ENCODE results near the gene MPZ.

GRCh38 chr1:161351482-161351881, 41.7 kb upstream of the MPZ start:
- TF ChIP-seq, protein P1, sequence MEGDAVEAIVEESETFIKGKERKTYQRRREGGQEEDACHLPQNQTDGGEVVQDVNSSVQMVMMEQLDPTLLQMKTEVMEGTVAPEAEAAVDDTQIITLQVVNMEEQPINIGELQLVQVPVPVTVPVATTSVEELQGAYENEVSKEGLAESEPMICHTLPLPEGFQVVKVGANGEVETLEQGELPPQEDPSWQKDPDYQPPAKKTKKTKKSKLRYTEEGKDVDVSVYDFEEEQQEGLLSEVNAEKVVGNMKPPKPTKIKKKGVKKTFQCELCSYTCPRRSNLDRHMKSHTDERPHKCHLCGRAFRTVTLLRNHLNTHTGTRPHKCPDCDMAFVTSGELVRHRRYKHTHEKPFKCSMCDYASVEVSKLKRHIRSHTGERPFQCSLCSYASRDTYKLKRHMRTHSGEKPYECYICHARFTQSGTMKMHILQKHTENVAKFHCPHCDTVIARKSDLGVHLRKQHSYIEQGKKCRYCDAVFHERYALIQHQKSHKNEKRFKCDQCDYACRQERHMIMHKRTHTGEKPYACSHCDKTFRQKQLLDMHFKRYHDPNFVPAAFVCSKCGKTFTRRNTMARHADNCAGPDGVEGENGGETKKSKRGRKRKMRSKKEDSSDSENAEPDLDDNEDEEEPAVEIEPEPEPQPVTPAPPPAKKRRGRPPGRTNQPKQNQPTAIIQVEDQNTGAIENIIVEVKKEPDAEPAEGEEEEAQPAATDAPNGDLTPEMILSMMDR (IDR thresholded peaks at IDR 0.05; ENCODE audit: poor library complexity, severe bottlenecking): no peak
- TF ChIP-seq RAD21 (conservative IDR thresholded peaks at IDR 0.05): no peak
- no peak for TF ChIP-seq SMC3 (conservative IDR thresholded peaks at IDR 0.05; ENCODE audit: poor library complexity)
- no peak for TF ChIP-seq EZH2 (IDR thresholded peaks at IDR 0.05; ENCODE audit: borderline replicate concordance, insufficient read depth, low read length, poor library complexity, severe bottlenecking)
- TF ChIP-seq EP300 (conservative IDR thresholded peaks at IDR 0.05; ENCODE audit: poor library complexity, severe bottlenecking): no peak
- TF ChIP-seq, protein P2, sequence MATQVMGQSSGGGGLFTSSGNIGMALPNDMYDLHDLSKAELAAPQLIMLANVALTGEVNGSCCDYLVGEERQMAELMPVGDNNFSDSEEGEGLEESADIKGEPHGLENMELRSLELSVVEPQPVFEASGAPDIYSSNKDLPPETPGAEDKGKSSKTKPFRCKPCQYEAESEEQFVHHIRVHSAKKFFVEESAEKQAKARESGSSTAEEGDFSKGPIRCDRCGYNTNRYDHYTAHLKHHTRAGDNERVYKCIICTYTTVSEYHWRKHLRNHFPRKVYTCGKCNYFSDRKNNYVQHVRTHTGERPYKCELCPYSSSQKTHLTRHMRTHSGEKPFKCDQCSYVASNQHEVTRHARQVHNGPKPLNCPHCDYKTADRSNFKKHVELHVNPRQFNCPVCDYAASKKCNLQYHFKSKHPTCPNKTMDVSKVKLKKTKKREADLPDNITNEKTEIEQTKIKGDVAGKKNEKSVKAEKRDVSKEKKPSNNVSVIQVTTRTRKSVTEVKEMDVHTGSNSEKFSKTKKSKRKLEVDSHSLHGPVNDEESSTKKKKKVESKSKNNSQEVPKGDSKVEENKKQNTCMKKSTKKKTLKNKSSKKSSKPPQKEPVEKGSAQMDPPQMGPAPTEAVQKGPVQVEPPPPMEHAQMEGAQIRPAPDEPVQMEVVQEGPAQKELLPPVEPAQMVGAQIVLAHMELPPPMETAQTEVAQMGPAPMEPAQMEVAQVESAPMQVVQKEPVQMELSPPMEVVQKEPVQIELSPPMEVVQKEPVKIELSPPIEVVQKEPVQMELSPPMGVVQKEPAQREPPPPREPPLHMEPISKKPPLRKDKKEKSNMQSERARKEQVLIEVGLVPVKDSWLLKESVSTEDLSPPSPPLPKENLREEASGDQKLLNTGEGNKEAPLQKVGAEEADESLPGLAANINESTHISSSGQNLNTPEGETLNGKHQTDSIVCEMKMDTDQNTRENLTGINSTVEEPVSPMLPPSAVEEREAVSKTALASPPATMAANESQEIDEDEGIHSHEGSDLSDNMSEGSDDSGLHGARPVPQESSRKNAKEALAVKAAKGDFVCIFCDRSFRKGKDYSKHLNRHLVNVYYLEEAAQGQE (IDR thresholded peaks at IDR 0.05; ENCODE audit: borderline replicate concordance): no peak
- no peak for TF ChIP-seq POLR2AphosphoS5 (IDR thresholded peaks at IDR 0.05)
